HG02759 (cell line): ENCODE measurements around the gene RHOBTB1.
A peak's percentile ranks its signal among the peaks of the same experiment; 100 is the strongest.
"Not testable (repeated sequence)": the region's sequence is repeated elsewhere in the genome, so short reads cannot be mapped to it uniquely, and the experiment has no call there.

Experiments used
- ATAC-seq: cut with Tn5 transposase; IDR thresholded peaks from one replicate; pipeline ENCODE4 v1.9.1; 2021; ENCODE audit warnings: mild to moderate bottlenecking, moderate library complexity; ENCODE audit not compliant: unreplicated experiment

RHOBTB1 gene

GRCh38 chr10:60907236-60907635 lies 36.7 kb downstream of the RHOBTB1 start:
- no peak for ATAC-seq

GRCh38 chr10:60906825-60907224 lies 37.2 kb downstream of the RHOBTB1 start:
- ATAC-seq = not testable (repeated sequence)

GRCh38 chr10:60906411-60906810 lies 37.6 kb downstream of the RHOBTB1 start:
- no peak for ATAC-seq

GRCh38 chr10:60905580-60905979 lies 38.4 kb downstream of the RHOBTB1 start:
- no peak for ATAC-seq

- ATAC-seq = no peak
These were observed 40.9 kb downstream of the RHOBTB1 start for GRCh38 chr10:60903096-60903495.

- no peak for ATAC-seq
These were observed 42.3 kb downstream of the RHOBTB1 start for GRCh38 chr10:60901561-60902235.

GRCh38 chr10:60899266-60899665 lies 44.7 kb downstream of the RHOBTB1 start:
- ATAC-seq = no peak

- ATAC-seq = no peak
These were observed 45.7 kb downstream of the RHOBTB1 start for GRCh38 chr10:60898321-60898720.

- ATAC-seq = no peak
These were observed 47.2 kb downstream of the RHOBTB1 start for GRCh38 chr10:60896810-60897209.

GRCh38 chr10:60896033-60896432 lies 48.0 kb downstream of the RHOBTB1 start:
- ATAC-seq = no peak

GRCh38 chr10:60894786-60895185 lies 49.2 kb downstream of the RHOBTB1 start:
- ATAC-seq = no peak

GRCh38 chr10:60893231-60893630 lies 50.8 kb downstream of the RHOBTB1 start:
- ATAC-seq = no peak

- no peak for ATAC-seq
These were observed 51.4 kb downstream of the RHOBTB1 start for GRCh38 chr10:60892571-60892970.

GRCh38 chr10:60890811-60891210 lies 53.2 kb downstream of the RHOBTB1 start:
- ATAC-seq = no peak

GRCh38 chr10:60883187-60883586 lies 60.8 kb downstream of the RHOBTB1 start:
- ATAC-seq = peak; percentile 56

GRCh38 chr10:60878224-60878623 lies 65.8 kb downstream of the RHOBTB1 start:
- ATAC-seq = no peak

- no peak for ATAC-seq
These were observed 66.2 kb downstream of the RHOBTB1 start for GRCh38 chr10:60877777-60878120.

- no peak for ATAC-seq
These were observed 66.8 kb downstream of the RHOBTB1 start for GRCh38 chr10:60877061-60877776.

GRCh38 chr10:60873758-60874157 lies 70.2 kb downstream of the RHOBTB1 start:
- no peak for ATAC-seq

- no peak for ATAC-seq
These were observed 71.5 kb downstream of the RHOBTB1 start for GRCh38 chr10:60872451-60872850.

GRCh38 chr10:60871215-60871614 lies 72.8 kb downstream of the RHOBTB1 start:
- ATAC-seq = no peak

GRCh38 chr10:60870803-60871202 lies 73.2 kb downstream of the RHOBTB1 start:
- no peak for ATAC-seq

GRCh38 chr10:60870416-60870728 lies 73.6 kb downstream of the RHOBTB1 start:
- no peak for ATAC-seq
